Measurements from ENCODE around the gene LEMD1. TPM values are rescaled to one million over a fixed set of nuclear protein-coding genes. Genes with fewer than 3 reads are reported as not detected.
"Not testable (repeated sequence)": the region's sequence is repeated elsewhere in the genome, so short reads cannot be mapped to it uniquely, and the experiment has no call there.

The LEMD1 gene
- total and polyA plus RNA-seq, 5 experiments from 2014 or later, result not detected

- H3K27ac Mint-ChIP-seq, H3K36me3 Mint-ChIP-seq, ATAC-seq, H3K4me3 Mint-ChIP-seq, H3K9me3 Mint-ChIP-seq, H3K4me1 Mint-ChIP-seq, POLR2A ChIA-PET, DNase-seq: not testable (repeated sequence)
- H3K27me3 Mint-ChIP-seq, result peaks cover 0 to 26% (median 12%) of the 10 kb centered on the region in 5 donors
Observed at GRCh38 chr1:205382990-205383389, 38.9 kb downstream of the LEMD1 start.

- Mint-ChIP-seq H3K36me3 (no peaks in the 10 kb centered on the region), H3K4me1 (no peaks in the 10 kb centered on the region), H3K27me3 (peaks cover 0 to 27% (median 14%) of the 10 kb centered on the region in 5 donors), H3K9me3 (no peaks in the 10 kb centered on the region), H3K27ac (no peak overlapping the region), H3K4me3 (no peak overlapping the region)
- ATAC-seq (no peak), DNase-seq (no peak)
- POLR2A ChIA-PET, result no interaction called here
Observed at GRCh38 chr1:205382561-205382960, 39.3 kb downstream of the LEMD1 start.

GRCh38 chr1:205381305-205381704 lies 40.6 kb downstream of the LEMD1 start:
- no peak overlapping the region for H3K27ac Mint-ChIP-seq
- no peaks in the 10 kb centered on the region for H3K36me3 Mint-ChIP-seq
- H3K4me1 Mint-ChIP-seq, result peaks cover 0 to 2% (median 0%) of the 10 kb centered on the region in 4 donors
- no peak overlapping the region for H3K4me3 Mint-ChIP-seq
- H3K9me3 Mint-ChIP-seq, result no peaks in the 10 kb centered on the region
- peaks cover 1 to 40% (median 18%) of the 10 kb centered on the region in 5 donors for H3K27me3 Mint-ChIP-seq
- DNase-seq, result no peak
- ATAC-seq, result no peak
- POLR2A ChIA-PET, result no interaction called here

GRCh38 chr1:205380882-205381281 lies 41.0 kb downstream of the LEMD1 start:
- Mint-ChIP-seq H3K9me3 (no peaks in the 10 kb centered on the region), H3K4me1 (peaks cover 0 to 7% (median 1%) of the 10 kb centered on the region in 4 donors)
- POLR2A ChIA-PET, result no interaction called here

GRCh38 chr1:205379056-205379455 lies 42.8 kb downstream of the LEMD1 start:
- H3K27me3 Mint-ChIP-seq, result peaks cover 5 to 49% (median 21%) of the 10 kb centered on the region in 5 donors
- POLR2A ChIA-PET, result no interaction called here

More at GRCh38 chr1:205380882-205381281, 41.0 kb downstream of the LEMD1 start:
- H3K4me3 Mint-ChIP-seq, result no peak overlapping the region
- H3K27ac Mint-ChIP-seq, result peak overlapping the region in 1 of 10 donors; percentile 43
- DNase-seq (no peak), ATAC-seq (no peak)
- H3K36me3 Mint-ChIP-seq, result no peaks in the 10 kb centered on the region
- H3K27me3 Mint-ChIP-seq, result peaks cover 5 to 43% (median 18%) of the 10 kb centered on the region in 5 donors

GRCh38 chr1:205377355-205377754 lies 44.5 kb downstream of the LEMD1 start:
- ATAC-seq (no peak), DNase-seq (no peak)
- no peak overlapping the region for H3K4me3 Mint-ChIP-seq
- peaks cover 5 to 54% (median 24%) of the 10 kb centered on the region in 5 donors for H3K27me3 Mint-ChIP-seq
- POLR2A ChIA-PET, result no interaction called here
- no peaks in the 10 kb centered on the region for H3K36me3 Mint-ChIP-seq
- no peaks in the 10 kb centered on the region for H3K9me3 Mint-ChIP-seq
- peaks cover 10 to 22% (median 15%) of the 10 kb centered on the region in 4 donors for H3K4me1 Mint-ChIP-seq
- peak overlapping the region in 1 of 10 donors; percentile 33 for H3K27ac Mint-ChIP-seq

More at GRCh38 chr1:205379056-205379455, 42.8 kb downstream of the LEMD1 start:
- no peak overlapping the region for H3K4me3 Mint-ChIP-seq
- H3K4me1 Mint-ChIP-seq, result peaks cover 6 to 15% (median 10%) of the 10 kb centered on the region in 4 donors
- H3K27ac Mint-ChIP-seq, result no peak overlapping the region
- no peaks in the 10 kb centered on the region for H3K36me3 Mint-ChIP-seq
- DNase-seq, result no peak
- no peak for ATAC-seq
- H3K9me3 Mint-ChIP-seq, result no peaks in the 10 kb centered on the region

- H3K9me3 Mint-ChIP-seq, result no peaks in the 10 kb centered on the region
- POLR2A ChIA-PET, result no interaction called here
- H3K27me3 Mint-ChIP-seq, result peaks cover 5 to 54% (median 27%) of the 10 kb centered on the region in 5 donors
- no peak for ATAC-seq
- H3K27ac Mint-ChIP-seq, result peak overlapping the region in 1 of 10 donors; percentile 85
- no peak overlapping the region for H3K4me3 Mint-ChIP-seq
- H3K4me1 Mint-ChIP-seq, result peaks cover 10 to 22% (median 15%) of the 10 kb centered on the region in 4 donors
- no peak for DNase-seq
- no peaks in the 10 kb centered on the region for H3K36me3 Mint-ChIP-seq
Observed at GRCh38 chr1:205376739-205377138, 45.1 kb downstream of the LEMD1 start.

- DNase-seq, result no peak
- ATAC-seq, result no peak
- H3K27me3 Mint-ChIP-seq, result peaks cover 5 to 54% (median 23%) of the 10 kb centered on the region in 5 donors
Observed at GRCh38 chr1:205375835-205376545, 45.9 kb downstream of the LEMD1 start.

GRCh38 chr1:205374210-205375078 lies 47.4 kb downstream of the LEMD1 start:
- ATAC-seq, result no peak
- Mint-ChIP-seq H3K4me1 (peaks cover 10 to 22% (median 15%) of the 10 kb centered on the region in 4 donors), H3K27ac (no peak overlapping the region), H3K9me3 (no peaks in the 10 kb centered on the region), H3K27me3 (peaks cover 5 to 54% (median 21%) of the 10 kb centered on the region in 5 donors), H3K36me3 (no peaks in the 10 kb centered on the region), H3K4me3 (peak overlapping the region in 2 of 10 donors; percentile 12 to 15)
- POLR2A ChIA-PET, result no interaction called here
- no peak for DNase-seq

More at GRCh38 chr1:205375835-205376545, 45.9 kb downstream of the LEMD1 start:
- H3K4me1 Mint-ChIP-seq, result peaks cover 10 to 22% (median 15%) of the 10 kb centered on the region in 4 donors
- H3K27ac Mint-ChIP-seq, result peak overlapping the region in 1 of 10 donors; percentile 60
- POLR2A ChIA-PET, result no interaction called here
- H3K9me3 Mint-ChIP-seq, result no peaks in the 10 kb centered on the region
- no peak overlapping the region for H3K4me3 Mint-ChIP-seq
- no peaks in the 10 kb centered on the region for H3K36me3 Mint-ChIP-seq

GRCh38 chr1:205373798-205374175 lies 48.1 kb downstream of the LEMD1 start:
- Mint-ChIP-seq H3K27ac (no peak overlapping the region), H3K36me3 (no peaks in the 10 kb centered on the region), H3K9me3 (no peaks in the 10 kb centered on the region), H3K27me3 (peaks cover 6 to 47% (median 15%) of the 10 kb centered on the region in 5 donors), H3K4me3 (peak overlapping the region in 3 of 10 donors; percentile 10 to 15 (median 12)), H3K4me1 (peaks cover 10 to 22% (median 15%) of the 10 kb centered on the region in 4 donors)
- no peak for ATAC-seq
- no peak for DNase-seq
- POLR2A ChIA-PET, result no interaction called here

- no peak overlapping the region for H3K4me3 Mint-ChIP-seq
- peak overlapping the region in 2 of 10 donors; percentile 19 to 54 for H3K27ac Mint-ChIP-seq
- no peaks in the 10 kb centered on the region for H3K9me3 Mint-ChIP-seq
- peaks cover 10 to 22% (median 15%) of the 10 kb centered on the region in 4 donors for H3K4me1 Mint-ChIP-seq
- no peaks in the 10 kb centered on the region for H3K36me3 Mint-ChIP-seq
- peaks cover 6 to 41% (median 14%) of the 10 kb centered on the region in 5 donors for H3K27me3 Mint-ChIP-seq
- ATAC-seq (no peak), DNase-seq (no peak)
- POLR2A ChIA-PET, result no interaction called here
Observed at GRCh38 chr1:205373022-205373797, 48.6 kb downstream of the LEMD1 start.

GRCh38 chr1:205371871-205372660 lies 49.8 kb downstream of the LEMD1 start:
- Mint-ChIP-seq H3K27ac (no peak overlapping the region), H3K4me1 (peaks cover 10 to 22% (median 15%) of the 10 kb centered on the region in 4 donors), H3K4me3 (no peak overlapping the region), H3K9me3 (no peaks in the 10 kb centered on the region), H3K36me3 (no peaks in the 10 kb centered on the region), H3K27me3 (peaks cover 6 to 31% (median 14%) of the 10 kb centered on the region in 5 donors)
- POLR2A ChIA-PET, result no interaction called here
- no peak for DNase-seq
- ATAC-seq, result no peak
